DMS114 treated with DMSO at 0.1 percent for 48 hours (cell line): ENCODE results near the gene HEPACAM.

Experiments used
- DNase-seq: peaks from one replicate; lab custom pipeline; 2025; ENCODE audit not compliant: unreplicated experiment; lab: John Stamatoyannopoulos, UW

The HEPACAM gene

DNA sequence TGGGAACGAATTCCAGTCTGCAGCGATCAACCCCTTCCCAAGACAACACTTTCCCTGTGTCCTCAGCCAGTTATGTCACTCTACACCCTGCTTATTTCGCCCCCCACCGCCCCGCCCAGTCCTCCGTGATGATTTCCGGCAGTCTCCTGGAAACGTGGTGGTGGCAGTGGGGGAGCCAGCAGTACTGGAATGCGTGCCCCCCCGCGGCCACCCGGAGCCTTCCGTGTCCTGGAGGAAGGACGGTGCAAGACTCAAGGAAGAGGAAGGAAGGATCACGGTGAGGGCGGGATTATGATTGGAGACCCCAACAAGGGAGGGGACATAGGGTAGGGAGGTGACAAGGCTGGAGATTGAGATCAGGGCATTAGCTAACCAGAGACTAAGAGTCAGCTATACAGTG is 66.5 kb downstream of the HEPACAM start:
- DNase-seq, result no peak
